CD4-positive, alpha-beta T cell treated with Interleukin-6 for 4 hours (primary cell): Measurements from ENCODE around the gene TTC7B.
A peak's percentile ranks its signal among the peaks of the same experiment; 100 is the strongest.

Experiments
- DNase-seq: peaks from one replicate; pipeline ENCODE4 v3.0.0-alpha.2; 2020; ENCODE audit warnings: mixed read lengths

The TTC7B gene

DNA sequence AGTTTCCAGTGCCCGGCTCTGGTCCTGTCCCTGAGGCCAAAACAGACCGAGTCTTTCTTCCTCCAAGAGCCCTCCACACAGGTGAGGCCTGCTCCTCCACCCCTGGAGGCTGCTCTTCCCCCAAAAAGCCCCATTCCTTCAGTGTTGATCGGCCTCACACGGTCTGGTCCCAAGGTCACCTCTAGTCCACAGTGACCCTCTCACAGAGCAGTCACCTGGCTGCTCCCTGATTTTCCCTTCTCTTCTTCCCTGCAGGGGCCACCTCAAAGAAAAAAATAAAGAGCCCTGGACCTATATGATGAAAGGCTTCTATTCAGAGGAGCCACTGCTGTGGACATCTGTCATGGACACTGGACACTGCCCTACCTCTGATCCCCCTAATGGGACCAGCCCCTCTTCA is 42.5 kb downstream of the TTC7B start:
- no peak for DNase-seq

DNA sequence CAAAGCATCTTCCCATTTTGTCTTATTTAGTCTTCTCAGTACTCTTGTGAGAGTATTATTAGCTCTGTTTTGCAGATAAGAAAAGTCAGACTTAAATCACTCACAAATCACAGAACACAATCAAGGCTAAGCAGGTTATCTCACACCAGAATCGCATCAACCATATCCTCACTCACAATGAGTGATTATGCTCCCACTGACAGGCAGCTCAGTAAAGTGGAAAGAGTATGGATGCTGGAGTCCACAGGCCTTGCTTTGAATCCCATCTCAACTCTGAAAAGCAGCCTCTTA is 43.1 kb downstream of the TTC7B start:
- no peak for DNase-seq

DNA sequence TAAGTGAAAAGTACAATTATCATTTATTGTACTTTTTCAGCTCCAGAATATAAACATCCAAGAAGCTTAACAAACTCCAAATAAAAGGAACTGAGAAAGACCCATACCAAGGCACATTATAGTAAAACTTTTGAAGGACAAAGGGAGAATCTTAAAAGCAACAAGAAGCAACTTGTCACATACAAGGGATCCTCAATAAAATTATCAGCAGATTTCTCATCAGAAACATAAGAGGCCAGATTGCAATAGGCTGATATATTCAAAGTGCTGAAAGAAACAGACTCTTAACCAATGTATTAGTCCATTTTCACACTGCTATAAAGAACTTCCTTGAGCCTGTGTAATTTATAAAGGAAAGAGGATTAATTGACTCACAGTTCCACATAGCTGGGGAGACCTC is 48.3 kb downstream of the TTC7B start:
- no peak for DNase-seq

DNA sequence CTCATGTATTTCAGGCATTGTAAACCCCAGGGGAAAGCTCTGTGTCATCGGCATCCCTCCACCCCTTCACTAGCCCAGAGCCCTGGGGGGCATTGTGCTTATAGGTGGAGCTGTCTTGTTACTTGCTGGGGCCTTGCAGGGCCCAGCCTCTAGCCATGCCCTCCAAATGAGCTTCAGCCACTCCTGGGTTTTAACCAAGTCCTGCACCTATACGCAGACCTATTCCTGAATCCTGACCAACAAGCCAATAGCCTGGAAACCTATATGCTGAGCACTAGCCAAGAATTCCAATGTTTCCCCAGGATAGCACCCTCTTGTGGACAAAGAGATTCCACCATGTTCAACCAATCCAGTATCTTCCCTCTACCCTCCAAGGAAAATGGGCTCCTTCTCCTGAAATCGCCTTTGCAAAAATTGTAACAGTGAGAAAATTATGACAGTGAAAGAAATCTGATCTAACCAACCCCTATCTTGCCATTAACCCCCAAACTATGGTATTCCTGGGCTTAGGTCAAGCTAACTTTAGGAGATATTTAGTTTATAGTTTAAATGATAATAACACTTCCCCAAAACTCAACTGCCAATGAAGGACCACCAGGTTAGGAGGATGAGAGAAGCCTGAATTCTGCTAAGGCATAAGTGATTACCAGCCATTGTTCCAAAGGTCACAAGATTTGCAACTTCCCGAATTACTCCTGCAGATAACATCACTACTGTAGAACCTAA is 55.5 kb downstream of the TTC7B start:
- DNase-seq = no peak

DNA sequence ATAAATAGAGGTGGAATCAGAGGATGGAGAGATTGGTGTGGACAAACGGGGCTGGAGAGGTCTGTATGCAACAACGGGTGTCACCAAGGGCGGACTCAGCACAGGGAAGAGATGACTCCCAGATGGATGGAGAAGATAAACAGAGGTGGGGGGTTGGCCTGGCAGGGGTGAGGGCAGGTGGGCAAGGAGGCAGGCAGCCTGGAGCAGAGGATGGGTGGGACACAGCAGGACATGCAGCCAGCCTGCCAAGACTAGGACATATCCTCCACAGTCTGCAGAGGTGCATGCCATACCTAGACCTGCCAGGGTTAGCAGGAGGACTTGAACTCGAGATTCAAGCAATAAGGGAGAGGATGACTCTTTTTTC is 56.2 kb downstream of the TTC7B start:
- DNase-seq = no peak

GRCh38 chr14:90759370-90760077 is 56.7 kb downstream of the TTC7B start:
- DNase-seq = peak; percentile 22

- DNase-seq = peak; percentile 30
Measured at GRCh38 chr14:90758959-90759358, 57.3 kb downstream of the TTC7B start.

GRCh38 chr14:90758028-90758889 is 58.0 kb downstream of the TTC7B start:
- DNase-seq = peak; percentile 96

DNA sequence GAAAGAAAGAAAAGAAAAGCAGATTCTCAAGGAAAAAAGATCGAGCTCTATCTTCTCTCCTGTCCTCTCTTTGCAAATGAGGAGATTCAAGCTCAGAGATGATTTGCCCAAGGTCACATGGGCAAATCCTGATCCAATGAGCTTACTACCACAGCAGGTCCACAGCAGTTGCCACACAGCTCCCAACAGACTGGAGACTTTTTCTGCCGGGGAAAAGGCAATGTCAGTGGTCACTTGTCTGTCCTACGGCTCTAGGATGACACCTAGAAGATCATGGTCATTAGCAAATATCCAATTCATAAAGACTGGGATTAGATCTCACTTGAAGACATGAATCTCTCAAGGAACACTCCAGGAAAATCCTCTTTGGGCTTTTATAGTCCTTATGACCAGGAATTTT is 58.8 kb downstream of the TTC7B start:
- DNase-seq = no peak

DNA sequence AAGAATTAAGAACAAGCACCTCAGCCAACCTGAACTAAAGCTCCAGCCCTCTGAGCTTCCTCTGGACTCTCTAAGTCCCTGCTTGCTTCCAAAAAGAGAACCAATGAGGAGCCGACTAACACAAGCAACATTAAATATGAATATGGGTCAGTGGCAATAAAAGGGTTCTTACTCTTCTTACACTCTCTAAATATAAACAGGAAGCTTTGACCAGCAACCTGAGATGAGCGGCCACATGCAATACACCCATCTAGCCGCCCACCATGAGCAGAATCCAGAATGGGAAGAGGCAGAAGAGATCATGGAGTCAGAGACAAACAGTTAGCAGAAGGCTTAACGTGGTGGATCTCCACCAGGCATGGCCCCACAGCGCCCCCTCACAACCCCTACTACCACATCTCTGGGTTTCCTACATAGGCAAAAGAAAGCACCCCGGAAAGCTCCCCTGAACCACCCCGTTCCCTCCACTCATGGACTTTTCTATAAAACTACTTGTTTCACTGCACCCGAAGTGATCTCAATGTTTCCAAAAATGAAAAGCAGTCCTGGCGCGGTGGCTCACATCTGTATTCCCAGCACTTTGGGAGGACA is 59.4 kb downstream of the TTC7B start:
- peak; percentile 4 for DNase-seq

DNA sequence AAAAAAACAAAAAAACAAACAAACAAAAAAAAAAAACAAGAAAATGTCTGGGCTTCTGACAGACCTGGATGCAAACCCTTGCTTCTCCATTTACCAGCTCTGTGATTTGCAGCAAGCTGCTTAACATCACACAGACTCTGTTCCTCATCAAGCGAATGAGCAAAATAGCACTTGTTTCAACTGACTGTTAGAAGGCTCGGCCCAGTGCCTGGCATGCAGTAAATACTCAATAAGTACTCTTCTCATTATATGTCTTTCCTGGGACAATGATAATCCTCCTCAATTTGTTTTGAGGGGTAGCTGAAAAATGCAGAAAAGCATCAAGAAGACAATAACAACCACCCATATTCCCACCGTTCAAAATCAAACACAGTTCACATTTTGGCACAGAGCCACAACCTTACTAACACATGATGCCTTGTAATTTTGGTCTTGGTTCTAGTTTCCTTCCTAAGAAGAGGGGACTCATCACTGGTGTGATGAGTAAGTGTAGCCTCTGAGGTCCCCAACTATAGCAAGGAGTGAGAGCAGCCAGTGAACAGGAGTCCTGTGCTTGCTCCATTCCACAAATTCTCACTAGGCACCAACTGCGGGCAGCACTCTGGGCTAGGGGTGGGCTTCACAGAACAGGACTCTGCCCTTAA is 60.4 kb downstream of the TTC7B start:
- DNase-seq = no peak

GRCh38 chr14:90753456-90754005 is 62.7 kb downstream of the TTC7B start:
- no peak for DNase-seq

DNA sequence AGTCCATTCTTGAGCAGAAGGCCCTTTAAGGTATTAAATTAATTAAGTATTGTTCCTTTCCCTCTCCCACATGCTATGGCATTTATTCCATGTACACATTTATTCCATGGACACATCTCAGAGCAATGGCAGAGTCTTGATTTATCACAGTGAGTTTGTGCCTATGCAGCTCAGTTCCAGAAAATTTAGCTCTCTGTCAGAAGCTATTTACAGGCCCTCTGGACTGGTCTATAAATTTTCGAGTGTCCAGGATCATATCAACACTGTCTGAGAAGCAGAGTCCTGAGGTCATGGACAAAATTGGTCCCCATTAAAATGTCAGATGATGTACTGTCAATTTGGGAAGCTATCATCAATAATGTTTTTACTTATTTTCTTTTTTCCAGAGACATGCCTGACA is 65.5 kb downstream of the TTC7B start:
- DNase-seq = no peak

DNA sequence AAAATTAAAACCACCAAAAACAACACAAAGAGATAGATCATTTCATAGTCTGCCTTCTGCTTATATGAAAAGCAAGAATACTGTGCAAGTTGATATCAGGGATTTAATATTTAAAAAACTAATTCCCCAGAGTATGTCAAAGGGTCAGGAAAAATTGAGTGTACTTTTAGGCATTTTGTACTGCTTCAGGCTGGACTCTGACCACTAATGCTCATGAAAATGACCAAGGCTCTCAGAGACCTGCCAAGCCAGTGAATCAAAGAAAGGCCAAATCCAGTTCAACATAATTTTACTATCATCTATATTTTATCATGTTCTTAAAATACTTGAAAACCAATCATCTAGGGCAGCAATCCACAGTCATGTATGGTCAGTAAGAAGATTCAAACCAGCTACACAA is 66.0 kb downstream of the TTC7B start:
- DNase-seq = no peak

GRCh38 chr14:90747909-90748308 is 68.3 kb downstream of the TTC7B start:
- no peak for DNase-seq

DNA sequence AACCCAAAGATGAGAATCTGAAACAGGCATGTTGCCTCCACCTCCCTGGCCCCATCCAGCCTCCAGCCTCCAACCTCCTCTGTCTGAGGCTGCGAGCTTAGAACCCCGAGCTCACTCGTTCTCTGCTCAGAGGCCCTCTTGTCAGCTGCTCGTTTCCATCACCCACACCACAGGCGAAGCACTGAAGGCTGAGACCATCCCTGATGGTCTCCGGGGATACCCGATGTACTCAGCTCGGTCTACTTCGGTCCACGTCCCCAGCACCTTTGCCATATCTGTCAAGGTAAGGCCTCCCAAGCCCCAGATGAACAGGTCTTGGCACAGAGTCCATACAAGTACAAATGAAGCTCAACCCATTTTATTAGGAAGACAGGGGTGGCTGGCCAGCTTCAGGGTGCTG is 72.4 kb downstream of the TTC7B start:
- DNase-seq = no peak

GRCh38 chr14:90743425-90743824 is 72.8 kb downstream of the TTC7B start:
- no peak for DNase-seq

GRCh38 chr14:90742729-90743128 is 73.5 kb downstream of the TTC7B start:
- no peak for DNase-seq

DNA sequence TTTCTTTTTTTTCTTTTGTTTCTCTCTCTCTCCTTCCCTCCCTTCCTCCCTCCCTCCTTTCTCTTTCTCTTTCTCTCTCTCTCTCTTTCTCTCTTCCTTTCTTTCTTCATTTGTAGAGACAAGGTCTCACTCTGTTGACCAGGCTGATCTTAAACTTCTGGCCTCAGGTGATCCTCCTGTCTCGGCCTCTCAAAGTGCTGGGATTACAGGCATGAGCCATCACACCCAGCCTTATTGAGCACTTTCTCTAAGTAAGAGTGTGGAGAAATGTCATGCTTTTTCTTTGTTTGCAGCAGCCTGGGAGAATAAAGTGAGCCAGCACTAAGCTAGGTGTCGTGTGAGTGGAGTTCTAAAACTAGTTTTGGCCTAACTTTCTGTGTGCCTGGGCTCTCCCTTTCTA is 74.0 kb downstream of the TTC7B start:
- DNase-seq = no peak

DNA sequence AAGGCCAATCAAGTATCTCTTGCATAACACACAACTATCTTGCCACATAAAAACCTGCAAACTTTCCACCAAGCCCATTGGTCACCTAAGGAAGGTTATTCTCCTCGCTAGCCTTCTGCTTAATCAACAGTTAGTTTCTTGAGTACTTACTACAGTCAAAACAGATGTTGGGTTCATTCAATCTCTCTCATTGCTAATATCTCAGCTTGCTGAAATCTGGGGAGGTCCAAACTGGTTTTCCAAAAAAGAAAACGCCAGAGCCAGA is 74.6 kb downstream of the TTC7B start:
- DNase-seq = no peak

DNA sequence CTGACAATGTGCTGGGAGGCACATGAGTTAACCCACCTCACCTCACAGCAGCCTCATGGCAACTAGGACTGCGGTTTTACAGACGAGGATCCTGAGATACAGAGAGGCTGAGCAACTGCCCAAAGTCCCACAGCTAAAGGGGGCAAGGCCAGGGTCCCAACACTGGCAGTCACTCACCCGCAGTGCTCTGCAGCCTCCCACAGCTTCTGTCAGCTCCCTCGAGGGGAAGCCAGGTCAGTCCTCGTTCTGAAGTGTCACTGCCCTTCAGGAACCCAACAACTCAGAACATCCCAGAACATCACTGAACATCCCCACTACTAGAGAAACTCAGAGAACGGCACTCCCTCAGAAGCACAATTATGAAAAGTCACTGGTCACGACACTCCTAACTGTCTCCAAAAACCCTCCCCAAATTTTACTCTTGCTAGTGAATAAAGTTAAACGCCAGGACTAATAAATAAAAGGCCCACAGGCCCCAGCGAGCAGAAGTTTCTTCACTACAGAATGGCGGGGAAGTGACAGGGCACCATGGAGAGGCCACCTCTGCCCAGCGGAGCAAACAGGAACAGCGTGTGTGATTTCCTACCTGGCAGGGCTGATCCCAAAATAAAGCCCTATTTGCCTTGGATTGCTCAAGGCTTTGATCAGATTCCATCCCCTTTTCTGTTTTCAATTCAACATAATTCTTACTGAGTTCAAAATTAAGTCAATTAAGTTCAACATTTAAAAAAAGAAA is 75.1 kb downstream of the TTC7B start:
- DNase-seq = no peak

GRCh38 chr14:90740081-90740480 is 76.1 kb downstream of the TTC7B start:
- no peak for DNase-seq
